HG02798 (cell line): Measurements from ENCODE around the gene HOXC10.

Source experiments
- ATAC-seq: cut with Tn5 transposase; IDR thresholded peaks from one replicate; pipeline ENCODE4 v1.9.1; 2021; ENCODE audit warnings: mild to moderate bottlenecking; ENCODE audit not compliant: unreplicated experiment, poor library complexity

Gene HOXC10

GRCh38 chr12:53988541-53989226 lies 3.7 kb downstream of the HOXC10 start:
- ATAC-seq: no peak

GRCh38 chr12:53989227-53990113 lies 4.5 kb downstream of the HOXC10 start:
- peak; percentile 43 for ATAC-seq

- no peak for ATAC-seq
These were observed 5.5 kb downstream of the HOXC10 start for GRCh38 chr12:53990311-53991076.

GRCh38 chr12:53991077-53991460 lies 6.1 kb downstream of the HOXC10 start:
- ATAC-seq: no peak

GRCh38 chr12:53992377-53992889 lies 7.5 kb downstream of the HOXC10 start:
- ATAC-seq: no peak

GRCh38 chr12:53993162-53994008 lies 8.4 kb downstream of the HOXC10 start:
- ATAC-seq: no peak

- ATAC-seq: no peak
These were observed 9.0 kb downstream of the HOXC10 start for GRCh38 chr12:53994009-53994263.

GRCh38 chr12:53994264-53995001 lies 9.5 kb downstream of the HOXC10 start:
- no peak for ATAC-seq

GRCh38 chr12:53995002-53995377 lies 10.0 kb downstream of the HOXC10 start:
- ATAC-seq: no peak

GRCh38 chr12:53995378-53996239 lies 10.7 kb downstream of the HOXC10 start:
- no peak for ATAC-seq

GRCh38 chr12:53996240-53997203 lies 11.6 kb downstream of the HOXC10 start:
- ATAC-seq: no peak

GRCh38 chr12:53997204-53998109 lies 12.5 kb downstream of the HOXC10 start:
- no peak for ATAC-seq

- no peak for ATAC-seq
These were observed 13.4 kb downstream of the HOXC10 start for GRCh38 chr12:53998110-53998899.

GRCh38 chr12:53998900-53999236 lies 13.9 kb downstream of the HOXC10 start:
- no peak for ATAC-seq

GRCh38 chr12:53999559-54000115 lies 14.7 kb downstream of the HOXC10 start:
- no peak for ATAC-seq
